Stimulated activated naive CD8-positive, alpha-beta T cell treated with anti-CD3 and anti-CD28 coated beads, Interleukin-15, amount 100 ng/mL, for 72 hours (primary cell): ENCODE data around the gene FETUB.

ENCODE experiments used
- ATAC-seq: fragments of 150-1000 bp; cut with Tn5 transposase; 2 replicates; pipeline ENCODE4 v1.10.0; 2021; ENCODE audit warnings: mild to moderate bottlenecking, moderate library complexity
- DNase-seq, 2 donors: peaks; one replicate each; pipeline ENCODE4 v3.0.0; 2021 to 2022
- H3K27ac Mint-ChIP-seq, 2 donors: one replicate each; pipeline ENCODE4 v1.8.0; 2022; ENCODE audit warnings: mild to moderate bottlenecking in 2 of 2, mixed read lengths in 2 of 2, moderate library complexity in 2 of 2
- H3K27me3 Mint-ChIP-seq: one replicate; pipeline ENCODE4 v1.8.0; 2022; ENCODE audit warnings: mixed read lengths
- H3K4me1 Mint-ChIP-seq: one replicate; pipeline ENCODE4 v1.8.0; 2022; ENCODE audit warnings: mild to moderate bottlenecking, mixed read lengths
- H3K4me3 Mint-ChIP-seq, 2 donors: one replicate each; pipeline ENCODE4 v1.8.0; 2022; ENCODE audit warnings: mild to moderate bottlenecking in 2 of 2, mixed read lengths in 2 of 2, moderate library complexity in 1 of 2
- H3K9me3 Mint-ChIP-seq, 2 donors: one replicate each; pipeline ENCODE4 v1.8.0; 2022; ENCODE audit warnings: mixed read lengths in 2 of 2

Gene FETUB

DNA sequence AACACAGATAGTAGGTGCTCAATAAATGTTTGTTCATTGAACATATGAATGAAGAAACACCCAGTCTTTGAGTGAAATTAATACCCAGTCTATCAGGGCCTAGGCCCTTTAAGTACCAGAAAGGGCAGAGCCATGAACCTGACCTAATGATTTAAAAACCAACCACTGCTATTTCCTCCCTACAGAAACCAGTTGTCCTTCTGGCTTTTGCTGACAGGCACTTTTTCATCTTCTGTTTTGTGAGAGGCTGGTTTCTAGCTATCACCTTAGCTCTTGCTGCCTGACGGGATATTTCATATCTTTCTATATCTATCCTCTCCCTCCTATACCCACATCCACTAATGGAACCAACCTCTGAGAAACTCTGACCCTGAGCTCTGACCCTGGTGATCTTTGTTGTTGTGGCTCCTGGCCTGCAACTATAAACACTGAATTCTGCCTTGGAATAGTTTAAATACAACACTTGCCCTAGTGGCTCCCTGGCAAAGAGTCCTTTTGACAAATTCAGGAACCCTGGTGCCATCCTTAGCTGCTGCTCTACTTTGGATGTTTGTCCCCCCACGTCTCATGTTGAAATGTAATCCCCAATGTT lies 31.5 kb upstream of the FETUB start:
- DNase-seq (no peak), ATAC-seq (no peak)
- peaks cover 35% of the 10 kb centered on the region for H3K27me3 Mint-ChIP-seq
- no peaks in the 10 kb centered on the region for H3K9me3 Mint-ChIP-seq
- H3K4me3 Mint-ChIP-seq = no peak overlapping the region
- no peaks in the 10 kb centered on the region for H3K4me1 Mint-ChIP-seq
- H3K27ac Mint-ChIP-seq = no peak overlapping the region

DNA sequence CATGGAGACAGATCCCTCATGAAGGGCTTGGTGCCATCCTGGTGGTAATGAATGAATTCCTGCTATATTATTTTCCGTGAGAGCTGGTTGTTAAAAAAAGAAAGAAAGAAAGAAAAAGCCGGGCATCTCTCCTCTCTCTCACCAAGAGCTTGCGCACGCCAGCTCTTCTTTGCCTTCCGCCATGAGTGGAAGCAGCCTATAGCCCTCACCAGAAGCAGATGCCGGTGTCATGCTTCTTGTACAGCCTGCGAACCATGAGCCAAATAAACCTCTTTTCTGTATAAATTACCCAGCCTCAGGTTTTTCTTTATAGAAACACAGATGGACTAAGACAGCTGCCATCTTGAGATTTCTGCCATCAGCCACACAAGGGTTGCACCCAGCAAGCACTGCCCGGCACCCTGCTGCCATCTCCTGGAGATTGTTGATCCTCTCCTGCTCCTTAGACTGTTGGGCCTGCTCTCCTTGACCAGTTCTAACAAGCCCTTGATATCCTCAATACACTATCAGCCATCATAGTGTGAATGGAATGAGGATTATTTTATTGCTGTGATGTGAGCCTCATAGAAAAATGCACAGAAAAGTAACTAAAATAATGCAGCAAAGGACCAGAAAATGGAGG lies 30.8 kb upstream of the FETUB start:
- H3K9me3 Mint-ChIP-seq = no peaks in the 10 kb centered on the region
- H3K27me3 Mint-ChIP-seq = peaks cover 37% of the 10 kb centered on the region
- peak; percentile 72 for ATAC-seq
- peak overlapping the region in 1 of 2 donors; percentile 67 for H3K27ac Mint-ChIP-seq
- H3K4me3 Mint-ChIP-seq = no peak overlapping the region
- DNase-seq = no peak
- no peaks in the 10 kb centered on the region for H3K4me1 Mint-ChIP-seq

DNA sequence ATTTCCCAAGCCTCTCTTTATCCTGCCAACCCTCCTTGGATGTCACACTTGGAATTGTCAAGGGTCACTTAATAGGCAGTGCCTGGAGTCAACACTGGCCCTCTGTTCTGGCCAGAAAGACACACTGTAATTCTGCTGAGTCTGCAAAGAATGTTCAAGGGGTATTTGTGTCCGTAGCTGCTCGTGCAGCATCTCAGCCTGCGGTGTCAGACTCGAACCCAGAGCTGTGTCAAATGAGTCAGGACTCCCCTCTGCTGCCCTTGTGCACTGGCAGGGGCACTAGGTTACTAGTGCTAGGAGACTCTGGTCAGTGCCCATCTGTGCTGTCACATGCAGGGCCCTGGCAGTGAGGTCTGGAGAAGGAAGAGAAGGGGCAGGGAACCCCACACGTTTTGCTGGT lies 28.1 kb upstream of the FETUB start:
- peaks cover 40% of the 10 kb centered on the region for H3K27me3 Mint-ChIP-seq
- H3K9me3 Mint-ChIP-seq = no peaks in the 10 kb centered on the region
- no peak overlapping the region for H3K4me3 Mint-ChIP-seq
- ATAC-seq (no peak), DNase-seq (no peak)
- no peak overlapping the region for H3K27ac Mint-ChIP-seq
- peaks cover 16% of the 10 kb centered on the region for H3K4me1 Mint-ChIP-seq

DNA sequence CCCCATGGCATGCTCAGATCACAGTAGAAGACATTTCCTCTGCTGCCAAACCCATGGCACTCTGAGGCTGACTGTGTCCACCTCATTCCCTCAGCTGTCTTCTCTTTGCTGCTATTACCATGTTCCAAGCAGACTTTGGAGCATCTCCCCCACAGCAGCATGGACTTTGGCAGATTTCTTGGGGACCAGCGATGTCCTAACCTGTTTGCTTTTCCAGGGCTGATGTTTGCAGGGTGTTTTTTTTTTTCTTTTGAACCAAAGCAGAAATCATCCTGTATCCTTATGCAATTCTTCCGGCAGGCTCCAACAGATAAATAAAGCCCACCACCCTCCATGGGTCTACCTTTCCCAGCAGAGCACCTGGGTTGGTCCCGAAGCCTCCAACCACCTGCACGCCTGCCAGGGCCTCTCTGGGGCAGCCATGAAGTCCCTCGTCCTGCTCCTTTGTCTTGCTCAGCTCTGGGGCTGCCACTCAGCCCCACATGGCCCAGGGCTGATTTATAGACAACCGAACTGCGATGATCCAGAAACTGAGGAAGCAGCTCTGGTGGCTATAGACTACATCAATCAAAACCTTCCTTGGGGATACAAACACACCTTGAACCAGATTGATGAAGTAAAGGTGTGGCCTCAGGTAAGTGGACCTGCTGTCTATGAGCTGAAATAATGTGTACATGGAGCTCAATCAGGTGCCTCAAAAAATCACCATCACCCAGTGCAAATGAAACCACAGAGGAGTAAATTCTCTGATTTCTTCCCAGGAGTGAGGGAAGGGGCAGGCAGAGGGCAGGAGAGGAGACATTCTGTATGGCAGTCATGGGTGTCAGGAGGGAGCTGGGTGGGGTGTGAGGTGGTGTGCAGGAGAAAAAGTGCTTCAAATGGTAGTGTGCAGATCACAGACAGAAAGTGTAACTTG lies 27.2 kb upstream of the FETUB start, which contains the start of gene AHSG:
TSS of gene AHSG (plus strand) at position 340 of the 916 bp plus-strand sequence. CDS start at position 422, 82 bp downstream.
- DNase-seq = no peak
- no peak within 1 kb of the TSS for H3K27ac Mint-ChIP-seq
- no peak for ATAC-seq
- H3K4me3 Mint-ChIP-seq = no peak within 1 kb of the TSS
- no peaks in the 10 kb centered on the region for H3K9me3 Mint-ChIP-seq
- H3K4me1 Mint-ChIP-seq = peaks cover 23% of the 10 kb centered on the region
- H3K27me3 Mint-ChIP-seq = peaks cover 49% of the 10 kb centered on the region

DNA sequence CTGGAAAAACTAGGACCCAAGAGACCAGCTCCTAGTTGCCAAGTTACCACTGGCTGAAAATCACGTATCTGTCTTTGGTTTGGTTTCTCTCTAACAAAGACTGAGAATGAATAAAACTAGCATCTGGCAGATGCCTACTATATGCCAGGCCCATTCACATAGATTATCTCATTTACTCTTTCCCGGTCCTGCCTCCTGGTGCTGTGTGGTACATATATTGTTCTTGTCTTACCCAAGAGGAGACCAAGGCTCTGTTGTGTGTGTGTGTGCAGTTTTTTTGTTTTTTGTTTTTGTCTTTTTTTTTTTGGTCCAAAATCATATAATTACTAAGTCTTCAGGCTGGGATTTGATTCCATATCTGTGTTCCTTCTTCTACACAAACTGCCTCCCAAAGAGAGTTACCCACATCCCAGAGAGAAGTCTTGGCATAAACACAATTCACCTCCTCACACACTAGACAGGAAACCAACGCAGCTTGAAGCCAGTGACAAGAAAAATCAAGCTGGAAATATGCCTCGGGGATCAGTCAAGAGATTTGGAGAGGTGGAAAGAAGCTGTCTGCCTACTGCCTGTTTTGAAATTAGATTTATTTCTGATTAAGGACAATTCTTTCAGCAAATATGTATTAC lies 26.4 kb upstream of the FETUB start:
- no peak for DNase-seq
- peaks cover 23% of the 10 kb centered on the region for H3K4me1 Mint-ChIP-seq
- no peaks in the 10 kb centered on the region for H3K9me3 Mint-ChIP-seq
- no peak for ATAC-seq
- peaks cover 57% of the 10 kb centered on the region for H3K27me3 Mint-ChIP-seq
- no peak overlapping the region for H3K4me3 Mint-ChIP-seq
- no peak overlapping the region for H3K27ac Mint-ChIP-seq

DNA sequence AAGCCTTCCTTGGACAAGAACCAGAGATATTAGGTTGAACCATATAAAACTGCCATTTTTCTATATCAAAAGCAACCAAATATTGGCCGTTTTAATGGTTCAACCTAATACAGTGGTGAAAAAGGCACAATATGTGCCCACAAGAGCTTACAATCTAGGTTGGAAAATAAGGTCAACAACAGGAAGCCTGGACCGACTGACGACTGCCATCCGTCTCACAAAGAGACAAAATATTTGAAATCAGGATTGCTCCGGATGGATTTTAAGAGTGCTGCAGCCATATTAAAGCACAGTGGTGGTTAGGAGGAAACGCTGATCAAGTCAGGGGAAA lies 26.0 kb upstream of the FETUB start:
- ATAC-seq (no peak), DNase-seq (no peak)
- peaks cover 23% of the 10 kb centered on the region for H3K4me1 Mint-ChIP-seq
- peaks cover 58% of the 10 kb centered on the region for H3K27me3 Mint-ChIP-seq
- no peak overlapping the region for H3K27ac Mint-ChIP-seq
- H3K4me3 Mint-ChIP-seq = peak overlapping the region; percentile 30 to 34
- H3K9me3 Mint-ChIP-seq = no peaks in the 10 kb centered on the region

DNA sequence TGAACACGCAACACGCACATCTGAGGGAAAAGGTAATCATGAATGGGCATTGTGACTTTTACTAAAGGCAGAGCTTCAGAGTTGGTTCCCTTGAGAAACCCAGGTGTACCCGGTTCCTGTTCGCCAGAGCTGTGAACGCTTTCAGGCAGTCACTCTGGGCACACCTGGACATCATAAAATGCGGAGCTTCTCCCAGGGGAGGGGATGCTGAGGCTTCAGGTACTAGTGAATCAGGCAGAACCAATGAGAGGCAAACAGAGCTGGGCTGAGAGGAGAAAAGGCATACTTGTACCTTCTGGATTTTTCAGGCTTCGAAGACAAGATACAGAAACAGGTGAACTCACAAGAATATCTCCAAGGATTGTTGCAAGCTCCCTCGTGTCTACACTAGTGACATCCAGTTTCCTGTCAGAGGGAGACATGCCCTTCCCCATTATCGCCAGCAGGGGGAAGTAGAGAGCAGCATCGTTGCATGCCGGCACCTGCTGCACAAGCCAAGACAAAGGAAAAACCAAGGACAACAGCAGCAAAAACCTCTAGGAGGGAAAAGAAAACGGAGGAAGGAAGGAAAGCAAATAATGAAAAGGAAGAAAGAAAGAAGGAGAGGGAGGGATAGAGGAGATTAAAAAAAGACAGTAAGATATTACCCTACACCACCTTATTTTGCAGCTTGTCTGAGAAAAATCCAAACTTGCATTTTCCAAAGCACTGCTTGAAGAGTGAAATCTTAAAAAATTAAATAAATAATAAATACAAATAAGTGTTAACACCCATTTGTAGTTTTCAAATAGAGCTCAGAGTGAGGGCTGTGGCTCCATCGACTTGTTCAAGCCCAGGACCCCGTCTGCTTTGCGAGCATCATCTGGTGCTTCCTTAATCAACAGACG lies 25.4 kb upstream of the FETUB start:
- H3K27me3 Mint-ChIP-seq = peaks cover 58% of the 10 kb centered on the region
- peaks cover 23% of the 10 kb centered on the region for H3K4me1 Mint-ChIP-seq
- H3K9me3 Mint-ChIP-seq = no peaks in the 10 kb centered on the region
- H3K4me3 Mint-ChIP-seq = peak overlapping the region; percentile 30 to 34
- peak; percentile 74 to 75 for DNase-seq
- ATAC-seq = peak; percentile 43
- no peak overlapping the region for H3K27ac Mint-ChIP-seq

DNA sequence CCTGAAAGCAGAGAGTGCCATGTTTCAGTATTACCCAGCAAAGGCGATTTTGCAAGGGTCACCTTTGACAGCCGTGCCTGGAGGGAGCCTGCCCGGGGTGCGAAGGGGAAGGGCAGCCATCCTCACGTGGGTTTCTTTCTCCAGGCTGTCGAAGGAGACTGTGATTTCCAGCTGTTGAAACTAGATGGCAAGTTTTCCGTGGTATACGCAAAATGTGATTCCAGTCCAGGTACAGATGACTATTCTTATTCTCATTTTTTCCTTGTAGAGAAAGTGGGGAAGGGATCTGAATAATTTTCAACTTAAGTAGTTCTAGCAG lies 23.9 kb upstream of the FETUB start:
- no peak for ATAC-seq
- no peak for DNase-seq
- peaks cover 23% of the 10 kb centered on the region for H3K4me1 Mint-ChIP-seq
- no peak overlapping the region for H3K4me3 Mint-ChIP-seq
- H3K27me3 Mint-ChIP-seq = peaks cover 64% of the 10 kb centered on the region
- no peaks in the 10 kb centered on the region for H3K9me3 Mint-ChIP-seq
- H3K27ac Mint-ChIP-seq = no peak overlapping the region

DNA sequence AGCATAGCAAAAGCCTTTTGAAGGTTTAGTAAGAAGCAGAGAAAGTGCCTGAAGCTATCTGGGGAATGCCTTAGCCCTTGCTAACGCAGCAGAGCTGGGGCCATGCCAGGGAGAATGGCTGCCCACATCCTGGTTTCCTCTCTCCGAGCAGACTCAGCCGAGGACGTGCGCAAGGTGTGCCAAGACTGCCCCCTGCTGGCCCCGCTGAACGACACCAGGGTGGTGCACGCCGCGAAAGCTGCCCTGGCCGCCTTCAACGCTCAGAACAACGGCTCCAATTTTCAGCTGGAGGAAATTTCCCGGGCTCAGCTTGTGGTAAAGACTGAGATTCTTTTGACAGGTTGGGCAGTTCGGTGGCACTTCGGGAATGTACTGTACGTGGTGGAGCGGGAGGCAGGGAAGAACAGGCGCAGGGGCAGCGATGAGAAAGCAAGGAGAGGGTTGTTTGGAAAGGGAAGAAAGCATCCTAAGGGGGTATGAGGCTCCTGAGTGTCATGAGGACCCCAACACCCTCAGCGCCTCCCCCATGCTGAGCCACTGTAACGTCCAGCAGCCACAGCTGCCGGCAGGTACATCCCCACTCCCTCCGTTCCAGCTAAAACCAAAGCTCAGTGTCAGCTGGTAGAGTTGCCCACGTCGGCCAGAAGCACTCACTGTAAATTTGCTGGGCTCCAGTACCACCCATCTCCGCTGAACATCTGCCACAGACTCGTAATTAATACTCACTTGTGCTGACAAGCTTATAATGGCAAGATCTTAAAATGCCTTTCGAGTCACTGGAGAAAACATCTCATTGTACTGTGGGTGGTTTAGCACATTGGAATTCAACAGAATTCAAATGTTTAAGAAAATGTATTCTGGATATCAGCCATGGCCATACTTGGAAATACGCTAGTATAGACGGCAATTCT lies 22.9 kb upstream of the FETUB start:
- peak; percentile 78 to 91 for DNase-seq
- Mint-ChIP-seq H3K4me1 (peaks cover 23% of the 10 kb centered on the region), H3K27me3 (peaks cover 56% of the 10 kb centered on the region), H3K4me3 (peak overlapping the region; percentile 81 to 87), H3K9me3 (no peaks in the 10 kb centered on the region), H3K27ac (peak overlapping the region; percentile 69 to 77)
- peak; percentile 98 for ATAC-seq

DNA sequence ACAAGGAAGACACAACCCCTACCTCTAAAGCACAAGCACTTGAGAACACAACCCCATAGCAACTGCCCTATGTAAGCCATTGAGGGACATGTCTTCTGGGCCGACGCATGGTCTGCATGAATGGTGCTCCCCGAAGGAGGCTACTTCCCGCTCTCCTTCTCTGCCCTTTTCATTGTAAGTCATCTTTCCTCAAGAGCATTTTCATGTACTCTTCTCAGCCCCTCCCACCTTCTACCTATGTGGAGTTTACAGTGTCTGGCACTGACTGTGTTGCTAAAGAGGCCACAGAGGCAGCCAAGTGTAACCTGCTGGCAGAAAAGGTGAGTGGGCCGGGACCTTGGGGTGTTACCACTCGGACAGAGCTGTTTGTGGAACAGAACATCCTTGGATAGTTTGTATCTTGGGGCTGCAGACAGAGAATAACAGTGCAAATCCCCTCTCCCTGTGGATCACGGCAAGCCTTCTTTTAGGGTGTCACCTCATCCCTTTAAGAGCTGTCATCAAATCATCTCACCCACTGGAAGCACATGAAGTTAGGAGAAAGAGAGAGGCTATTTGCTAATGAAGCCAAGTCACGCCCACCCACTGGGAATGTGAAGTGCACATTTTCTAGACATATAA lies 21.8 kb upstream of the FETUB start:
- peaks cover 45% of the 10 kb centered on the region for H3K27me3 Mint-ChIP-seq
- no peak for DNase-seq
- no peak overlapping the region for H3K27ac Mint-ChIP-seq
- H3K9me3 Mint-ChIP-seq = no peaks in the 10 kb centered on the region
- ATAC-seq = no peak
- no peak overlapping the region for H3K4me3 Mint-ChIP-seq
- H3K4me1 Mint-ChIP-seq = peaks cover 23% of the 10 kb centered on the region

DNA sequence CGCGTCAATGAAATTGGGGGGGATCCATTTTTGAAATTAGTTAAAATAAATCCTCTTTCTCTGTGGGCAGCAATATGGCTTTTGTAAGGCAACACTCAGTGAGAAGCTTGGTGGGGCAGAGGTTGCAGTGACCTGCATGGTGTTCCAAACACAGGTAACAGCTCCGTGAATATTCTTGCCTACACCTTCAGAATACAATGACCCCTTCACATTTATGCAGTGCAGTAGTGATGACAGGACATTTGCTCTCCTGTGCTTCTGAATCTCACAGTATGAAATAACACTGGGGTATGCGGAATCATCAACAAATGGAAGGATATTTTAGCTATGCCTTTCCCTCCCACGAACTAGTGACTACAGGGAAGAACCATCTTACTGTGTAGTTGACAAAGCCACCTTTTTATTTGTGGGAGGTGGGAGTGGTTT lies 20.4 kb upstream of the FETUB start:
- Mint-ChIP-seq H3K4me3 (no peak overlapping the region), H3K27me3 (peaks cover 33% of the 10 kb centered on the region), H3K4me1 (peaks cover 20% of the 10 kb centered on the region), H3K9me3 (no peaks in the 10 kb centered on the region), H3K27ac (no peak overlapping the region)
- DNase-seq (no peak), ATAC-seq (no peak)

DNA sequence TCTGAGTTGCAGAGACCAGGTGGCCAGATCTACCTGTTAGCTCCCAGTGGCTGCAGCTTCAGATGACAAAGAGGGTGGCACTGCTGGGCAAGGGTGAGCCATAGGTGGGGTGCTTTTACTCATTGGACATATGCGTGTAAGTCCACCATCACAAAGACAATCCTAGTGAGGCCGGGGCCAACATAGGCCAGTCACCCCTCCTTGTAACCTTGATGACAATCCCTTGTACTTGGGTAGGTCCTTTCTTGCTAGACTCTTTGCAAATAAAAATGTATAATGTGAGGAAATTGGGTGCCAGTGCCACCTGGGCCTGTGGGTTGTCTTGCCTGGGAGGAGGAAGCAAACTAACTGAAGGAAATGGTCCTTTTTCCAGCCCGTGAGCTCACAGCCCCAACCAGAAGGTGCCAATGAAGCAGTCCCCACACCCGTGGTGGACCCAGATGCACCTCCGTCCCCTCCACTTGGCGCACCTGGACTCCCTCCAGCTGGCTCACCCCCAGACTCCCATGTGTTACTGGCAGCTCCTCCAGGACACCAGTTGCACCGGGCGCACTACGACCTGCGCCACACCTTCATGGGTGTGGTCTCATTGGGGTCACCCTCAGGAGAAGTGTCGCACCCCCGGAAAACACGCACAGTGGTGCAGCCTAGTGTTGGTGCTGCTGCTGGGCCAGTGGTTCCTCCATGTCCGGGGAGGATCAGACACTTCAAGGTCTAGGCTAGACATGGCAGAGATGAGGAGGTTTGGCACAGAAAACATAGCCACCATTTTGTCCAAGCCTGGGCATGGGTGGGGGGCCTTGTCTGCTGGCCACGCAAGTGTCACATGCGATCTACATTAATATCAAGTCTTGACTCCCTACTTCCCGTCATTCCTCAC lies 19.7 kb upstream of the FETUB start:
- ATAC-seq = no peak

More for the DNA sequence above, 19.7 kb upstream of the FETUB start:
- no peak overlapping the region for H3K4me3 Mint-ChIP-seq
- H3K27ac Mint-ChIP-seq = no peak overlapping the region
- peaks cover 27% of the 10 kb centered on the region for H3K27me3 Mint-ChIP-seq
- no peaks in the 10 kb centered on the region for H3K9me3 Mint-ChIP-seq
- DNase-seq = no peak
- peaks cover 16% of the 10 kb centered on the region for H3K4me1 Mint-ChIP-seq
